ENCODE measurements around the gene CACNA1E.

The CACNA1E gene

DNA sequence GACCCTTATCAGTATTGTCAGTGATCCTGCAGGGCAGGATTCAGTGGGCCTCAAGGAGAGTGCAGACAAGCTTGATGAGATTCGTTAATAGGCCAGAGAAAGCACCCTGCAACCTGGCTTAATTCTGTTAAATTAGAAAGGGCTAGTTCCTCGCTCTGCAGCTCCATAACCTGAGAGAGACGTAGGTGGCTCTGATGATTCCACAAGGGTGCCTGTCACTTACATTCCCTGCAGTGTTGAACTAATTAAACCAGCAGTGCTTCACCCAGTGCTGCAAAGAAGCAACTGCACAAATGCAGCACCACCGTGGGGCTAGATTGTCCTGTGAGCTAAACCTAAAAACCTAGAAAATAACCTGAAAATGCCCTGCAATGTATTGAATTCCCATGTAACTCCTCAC is 270.8 kb downstream of the CACNA1E start:
- Histone ChIP-seq H3K9ac (ENCODE audit: low read length) (no peak overlapping the region), H3K27ac (ENCODE audit: low read length) (no peak overlapping the region), H3K36me3 (ENCODE audit: control insufficient read depth, low read depth, low read length) (no peaks in the 10 kb centered on the region), H3K4me1 (ENCODE audit: control insufficient read depth, low read depth, low read length) (no peaks in the 10 kb centered on the region), H3K9me3 (ENCODE audit: control insufficient read depth, low read depth, low read length) (no peaks in the 10 kb centered on the region), H3K4me3 (ENCODE audit: low read length) (no peak overlapping the region), H3K27me3 (ENCODE audit: control insufficient read depth, insufficient read depth, low read length) (no peaks in the 10 kb centered on the region)

DNA sequence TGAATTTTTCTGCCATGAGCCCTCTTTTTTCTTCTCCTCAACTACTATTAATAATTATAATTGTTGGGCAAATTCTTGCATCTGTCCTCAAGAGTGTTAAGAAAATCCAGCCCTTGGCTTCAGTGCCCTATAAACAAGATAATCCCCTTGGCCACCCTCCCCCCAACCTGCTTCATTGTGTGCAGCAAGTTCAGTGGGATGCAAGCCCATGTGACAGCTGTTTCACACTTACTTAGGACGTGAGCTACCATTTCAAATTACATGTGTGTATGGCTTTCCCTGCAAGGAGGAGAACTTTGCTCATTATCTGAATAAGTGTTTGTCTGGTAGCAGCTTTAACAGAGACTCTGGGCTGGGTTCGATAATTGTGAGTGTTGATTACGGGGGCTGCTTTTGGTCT is 276.2 kb downstream of the CACNA1E start:
- no peak overlapping the region for H3K9ac ChIP-seq (ENCODE audit: low read length)
- no peaks in the 10 kb centered on the region for H3K27me3 ChIP-seq (ENCODE audit: control insufficient read depth, insufficient read depth, low read length)

DNA sequence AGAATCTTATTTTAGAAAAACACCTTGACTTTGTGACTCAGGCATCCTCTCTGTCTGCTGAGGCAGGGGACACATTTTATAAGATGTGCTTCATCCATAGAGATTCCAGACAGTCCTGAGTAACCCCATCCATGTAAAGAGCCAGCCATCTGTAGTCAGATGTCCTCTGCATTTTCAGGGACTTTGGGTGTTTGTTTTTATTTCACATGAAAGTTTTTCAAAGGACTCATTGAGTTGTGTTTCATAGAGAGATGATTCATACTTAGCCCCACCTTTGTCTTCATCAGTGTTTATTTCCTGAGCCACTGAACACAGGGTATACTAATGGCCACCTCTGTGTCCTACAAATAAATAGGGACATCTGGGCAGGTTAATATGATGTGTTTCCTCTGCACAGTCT is 280.4 kb downstream of the CACNA1E start:
- no peak overlapping the region for H3K27ac ChIP-seq (ENCODE audit: low read length)
- no peak overlapping the region for H3K4me3 ChIP-seq (ENCODE audit: low read length)
- H3K27me3 ChIP-seq (ENCODE audit: control insufficient read depth, insufficient read depth, low read length) = no peaks in the 10 kb centered on the region
- H3K4me1 ChIP-seq (ENCODE audit: control insufficient read depth, low read depth, low read length) = no peaks in the 10 kb centered on the region
- no peaks in the 10 kb centered on the region for H3K36me3 ChIP-seq (ENCODE audit: control insufficient read depth, low read depth, low read length)
- no peaks in the 10 kb centered on the region for H3K9me3 ChIP-seq (ENCODE audit: control insufficient read depth, low read depth, low read length)
- H3K9ac ChIP-seq (ENCODE audit: low read length) = no peak overlapping the region

More for the DNA sequence above, 276.2 kb downstream of the CACNA1E start:
- no peaks in the 10 kb centered on the region for H3K9me3 ChIP-seq (ENCODE audit: control insufficient read depth, low read depth, low read length)
- no peaks in the 10 kb centered on the region for H3K4me1 ChIP-seq (ENCODE audit: control insufficient read depth, low read depth, low read length)
- no peak overlapping the region for H3K27ac ChIP-seq (ENCODE audit: low read length)
- no peaks in the 10 kb centered on the region for H3K36me3 ChIP-seq (ENCODE audit: control insufficient read depth, low read depth, low read length)
- H3K4me3 ChIP-seq (ENCODE audit: low read length) = no peak overlapping the region

DNA sequence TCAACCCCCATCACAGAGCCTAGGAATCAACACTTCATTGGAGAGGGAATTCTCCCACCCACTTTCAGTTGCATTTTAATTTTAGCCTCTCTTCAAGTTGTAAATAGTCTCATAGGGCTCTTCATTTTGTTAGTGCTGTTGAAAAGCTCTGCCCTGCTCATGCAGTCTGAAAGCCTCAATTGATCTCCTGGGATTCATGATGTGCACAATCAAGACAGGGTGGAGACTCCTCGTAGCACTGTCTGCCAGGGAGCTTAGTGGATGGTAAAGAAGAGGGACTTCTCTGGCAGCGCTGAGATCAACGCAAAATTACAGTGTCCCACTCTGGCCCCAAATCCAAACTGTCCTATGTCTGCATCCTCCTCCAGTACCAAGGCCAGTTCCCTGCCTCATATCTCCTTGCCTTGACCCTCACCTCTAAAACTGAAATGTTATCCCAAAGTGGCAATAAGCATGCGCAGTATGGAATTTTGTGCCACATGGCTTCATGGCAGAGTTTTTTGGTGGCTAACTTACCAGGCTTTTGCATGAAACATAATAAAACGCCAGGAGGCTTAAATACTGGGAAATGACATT is 282.2 kb downstream of the CACNA1E start:
- no peak overlapping the region for H3K9ac ChIP-seq (ENCODE audit: low read length)
- no peaks in the 10 kb centered on the region for H3K9me3 ChIP-seq (ENCODE audit: control insufficient read depth, low read depth, low read length)

DNA sequence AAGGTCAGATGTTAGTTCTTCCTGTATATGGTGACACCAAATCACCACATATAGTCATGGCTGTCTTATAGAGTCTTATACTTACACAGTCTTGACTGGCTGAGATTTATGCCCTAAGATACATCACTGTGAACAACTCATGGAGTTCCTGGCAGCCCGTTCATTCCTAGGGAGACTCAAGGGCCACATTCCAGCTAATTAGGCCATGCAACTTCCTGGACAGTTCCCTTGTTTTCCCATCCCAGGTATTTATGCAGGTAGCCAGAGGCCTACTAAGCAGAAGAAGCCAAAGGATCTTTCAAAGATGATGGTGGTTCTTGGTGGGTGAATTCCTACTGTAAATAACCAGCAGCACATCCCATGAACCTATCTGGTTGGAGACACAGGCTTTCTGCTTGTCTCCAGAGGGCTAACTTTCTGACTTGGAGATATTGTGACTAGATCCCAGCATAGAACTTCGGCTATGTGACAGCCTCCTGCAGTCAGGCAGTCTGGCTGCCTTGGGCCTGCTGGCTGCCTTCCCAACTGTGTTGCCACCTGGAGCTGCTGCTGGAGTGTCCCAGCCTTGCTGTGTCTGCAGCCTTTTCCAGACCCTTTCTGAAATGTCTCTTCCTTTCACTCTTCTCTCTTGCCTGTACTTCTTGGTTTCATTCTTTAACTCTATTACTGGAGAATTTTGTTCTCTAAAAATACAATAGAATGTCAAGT is 283.8 kb downstream of the CACNA1E start:
- no peaks in the 10 kb centered on the region for H3K9me3 ChIP-seq (ENCODE audit: control insufficient read depth, low read depth, low read length)
- no peaks in the 10 kb centered on the region for H3K27me3 ChIP-seq (ENCODE audit: control insufficient read depth, insufficient read depth, low read length)
- H3K4me3 ChIP-seq (ENCODE audit: low read length) = no peak overlapping the region
- no peaks in the 10 kb centered on the region for H3K4me1 ChIP-seq (ENCODE audit: control insufficient read depth, low read depth, low read length)
- H3K27ac ChIP-seq (ENCODE audit: low read length) = no peak overlapping the region
- no peaks in the 10 kb centered on the region for H3K36me3 ChIP-seq (ENCODE audit: control insufficient read depth, low read depth, low read length)
- no peak overlapping the region for H3K9ac ChIP-seq (ENCODE audit: low read length)

More for the DNA sequence above, 282.2 kb downstream of the CACNA1E start:
- H3K36me3 ChIP-seq (ENCODE audit: control insufficient read depth, low read depth, low read length) = no peaks in the 10 kb centered on the region
- no peaks in the 10 kb centered on the region for H3K4me1 ChIP-seq (ENCODE audit: control insufficient read depth, low read depth, low read length)
- no peak overlapping the region for H3K27ac ChIP-seq (ENCODE audit: low read length)
- no peaks in the 10 kb centered on the region for H3K27me3 ChIP-seq (ENCODE audit: control insufficient read depth, insufficient read depth, low read length)
- no peak overlapping the region for H3K4me3 ChIP-seq (ENCODE audit: low read length)

DNA sequence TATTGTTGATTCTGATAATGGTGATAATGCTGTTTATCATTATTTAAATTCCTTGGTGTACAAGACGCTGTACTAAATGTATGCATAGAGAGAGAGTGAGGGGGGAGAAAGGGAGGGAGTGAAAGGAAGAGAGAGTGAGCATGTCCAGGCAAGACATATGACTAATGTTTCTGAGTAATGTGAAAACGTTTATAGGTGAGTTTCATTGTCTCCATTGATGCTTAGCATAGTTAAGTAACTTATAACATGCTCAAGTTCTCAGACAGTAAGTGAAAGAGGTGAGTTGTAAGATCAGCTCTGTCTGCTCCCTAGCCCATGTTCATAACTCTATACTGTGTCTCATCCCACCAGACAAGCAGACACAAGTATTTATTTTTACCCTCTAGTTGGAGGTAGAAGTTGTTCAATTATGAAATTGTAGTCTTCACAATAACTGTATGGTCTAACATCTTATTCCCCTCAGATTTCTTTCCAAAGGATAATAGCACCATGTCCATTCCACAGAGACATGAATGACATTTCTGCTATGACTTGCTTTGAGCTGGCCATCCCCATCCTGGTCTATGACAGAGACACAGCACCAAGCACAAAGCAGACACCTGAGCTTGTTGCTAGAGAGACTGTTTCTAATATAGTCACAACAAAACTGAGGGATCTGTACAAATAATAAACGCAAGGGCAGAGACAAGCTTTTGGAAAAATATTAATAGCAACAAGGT is 285.1 kb downstream of the CACNA1E start:
- Histone ChIP-seq H3K9ac (ENCODE audit: low read length) (no peak overlapping the region), H3K9me3 (ENCODE audit: control insufficient read depth, low read depth, low read length) (no peaks in the 10 kb centered on the region), H3K4me1 (ENCODE audit: control insufficient read depth, low read depth, low read length) (no peaks in the 10 kb centered on the region), H3K27me3 (ENCODE audit: control insufficient read depth, insufficient read depth, low read length) (no peaks in the 10 kb centered on the region), H3K36me3 (ENCODE audit: control insufficient read depth, low read depth, low read length) (no peaks in the 10 kb centered on the region), H3K27ac (ENCODE audit: low read length) (no peak overlapping the region), H3K4me3 (ENCODE audit: low read length) (no peak overlapping the region)

DNA sequence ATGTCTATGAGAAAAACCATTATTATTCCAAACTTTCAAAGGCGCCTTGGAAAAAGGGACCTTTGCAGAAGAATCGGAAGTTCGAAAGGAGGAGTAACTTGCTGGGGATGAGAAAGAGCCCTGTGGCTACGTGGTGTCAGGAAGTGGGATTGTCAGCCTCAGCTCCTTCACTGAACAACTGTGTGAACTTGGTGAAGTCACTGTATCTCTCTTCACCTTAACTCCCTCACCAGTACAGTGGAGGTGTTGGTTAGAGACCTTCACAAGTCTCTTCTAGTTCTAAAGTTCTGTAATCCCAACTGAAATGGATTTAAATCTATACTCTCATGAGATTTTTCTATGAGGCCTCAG is 285.6 kb downstream of the CACNA1E start:
- Histone ChIP-seq H3K27ac (ENCODE audit: low read length) (no peak overlapping the region), H3K9ac (ENCODE audit: low read length) (no peak overlapping the region), H3K36me3 (ENCODE audit: control insufficient read depth, low read depth, low read length) (no peaks in the 10 kb centered on the region), H3K4me3 (ENCODE audit: low read length) (no peak overlapping the region), H3K4me1 (ENCODE audit: control insufficient read depth, low read depth, low read length) (no peaks in the 10 kb centered on the region), H3K27me3 (ENCODE audit: control insufficient read depth, insufficient read depth, low read length) (no peaks in the 10 kb centered on the region), H3K9me3 (ENCODE audit: control insufficient read depth, low read depth, low read length) (no peaks in the 10 kb centered on the region)

DNA sequence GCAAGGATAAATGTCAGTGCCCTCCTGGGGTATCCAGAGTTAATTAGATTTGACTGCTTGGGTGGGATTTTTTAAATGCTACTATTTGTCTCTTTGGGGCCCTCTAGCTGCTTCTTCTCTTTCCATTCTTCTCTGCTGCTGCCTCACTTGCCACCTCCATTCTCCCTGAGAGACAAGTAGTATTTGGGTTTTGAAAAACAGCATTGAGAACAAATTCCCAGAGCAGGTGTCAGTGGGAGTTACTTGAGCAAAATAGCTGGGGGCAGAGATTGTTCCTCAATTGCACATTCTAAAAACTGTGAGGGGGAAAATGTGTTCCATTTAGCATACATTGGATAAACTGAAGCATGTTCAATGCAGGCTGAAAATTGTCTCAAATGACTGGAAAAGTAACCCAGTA is 286.5 kb downstream of the CACNA1E start:
- Histone ChIP-seq H3K4me1 (ENCODE audit: control insufficient read depth, low read depth, low read length) (no peaks in the 10 kb centered on the region), H3K9ac (ENCODE audit: low read length) (no peak overlapping the region), H3K4me3 (ENCODE audit: low read length) (no peak overlapping the region), H3K9me3 (ENCODE audit: control insufficient read depth, low read depth, low read length) (no peaks in the 10 kb centered on the region), H3K27ac (ENCODE audit: low read length) (no peak overlapping the region), H3K36me3 (ENCODE audit: control insufficient read depth, low read depth, low read length) (no peaks in the 10 kb centered on the region), H3K27me3 (ENCODE audit: control insufficient read depth, insufficient read depth, low read length) (no peaks in the 10 kb centered on the region)

DNA sequence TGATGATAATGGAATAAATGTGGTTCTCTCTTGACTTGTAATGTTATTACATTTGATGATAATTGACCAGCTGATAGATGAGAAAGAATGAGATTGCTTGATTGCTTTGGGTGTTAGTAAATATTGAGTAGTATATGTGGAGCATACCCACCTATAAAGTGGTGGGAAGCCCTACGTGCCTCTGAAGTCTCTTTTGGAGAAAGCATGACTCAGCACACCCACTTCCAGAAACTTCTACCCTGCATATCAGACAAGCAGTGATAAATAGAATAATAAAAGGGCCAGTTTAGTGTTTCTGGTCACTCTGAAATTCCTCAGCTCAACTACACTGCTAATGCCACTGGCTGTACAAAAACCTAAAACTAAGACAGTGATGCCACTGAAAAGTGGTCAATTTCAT is 289.4 kb downstream of the CACNA1E start:
- no peaks in the 10 kb centered on the region for H3K9me3 ChIP-seq (ENCODE audit: control insufficient read depth, low read depth, low read length)
- H3K9ac ChIP-seq (ENCODE audit: low read length) = no peak overlapping the region
- no peaks in the 10 kb centered on the region for H3K4me1 ChIP-seq (ENCODE audit: control insufficient read depth, low read depth, low read length)
- no peak overlapping the region for H3K4me3 ChIP-seq (ENCODE audit: low read length)
- no peak overlapping the region for H3K27ac ChIP-seq (ENCODE audit: low read length)
- no peaks in the 10 kb centered on the region for H3K27me3 ChIP-seq (ENCODE audit: control insufficient read depth, insufficient read depth, low read length)
- H3K36me3 ChIP-seq (ENCODE audit: control insufficient read depth, low read depth, low read length) = no peaks in the 10 kb centered on the region

DNA sequence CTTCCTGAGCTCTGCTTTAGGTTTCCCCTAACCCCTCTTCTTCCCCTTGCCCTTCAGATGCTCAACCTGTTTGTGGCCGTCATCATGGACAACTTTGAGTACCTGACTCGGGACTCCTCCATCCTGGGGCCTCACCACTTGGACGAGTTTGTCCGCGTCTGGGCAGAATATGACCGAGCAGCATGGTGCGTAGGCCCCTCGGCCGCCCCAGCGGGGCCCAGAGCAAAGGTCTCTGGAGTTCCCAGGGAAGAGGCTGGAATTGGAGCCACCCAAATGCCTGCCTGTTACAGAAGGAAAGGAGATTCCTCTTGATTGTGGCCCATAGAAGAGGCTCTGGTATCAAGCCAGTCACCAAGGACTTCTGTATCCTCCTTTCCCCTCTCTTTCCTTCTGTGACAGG is 292.7 kb downstream of the CACNA1E start:
- Histone ChIP-seq H3K9ac (ENCODE audit: low read length) (no peak overlapping the region), H3K4me1 (ENCODE audit: control insufficient read depth, low read depth, low read length) (no peaks in the 10 kb centered on the region), H3K9me3 (ENCODE audit: control insufficient read depth, low read depth, low read length) (no peaks in the 10 kb centered on the region), H3K4me3 (ENCODE audit: low read length) (no peak overlapping the region), H3K27ac (ENCODE audit: low read length) (no peak overlapping the region), H3K27me3 (ENCODE audit: control insufficient read depth, insufficient read depth, low read length) (no peaks in the 10 kb centered on the region), H3K36me3 (ENCODE audit: control insufficient read depth, low read depth, low read length) (no peaks in the 10 kb centered on the region)

DNA sequence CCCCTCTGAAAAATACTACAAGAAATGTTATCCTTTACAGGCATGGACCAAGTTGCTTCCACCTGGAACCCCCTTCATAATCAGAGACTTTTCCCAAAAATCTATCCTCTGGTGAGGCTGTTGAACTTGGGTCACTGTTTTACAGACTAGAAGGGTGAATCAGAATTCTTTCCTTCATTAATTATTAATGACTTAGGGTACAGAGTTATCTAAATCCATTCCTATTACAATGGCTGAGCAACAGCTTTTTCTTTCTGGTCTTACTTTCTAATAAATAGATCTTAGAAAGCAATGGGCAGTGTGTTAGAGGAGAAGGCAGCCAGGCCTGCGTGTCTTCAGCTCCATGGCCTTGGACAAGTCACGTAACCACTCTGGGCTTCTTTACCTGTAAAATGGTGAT is 294.0 kb downstream of the CACNA1E start:
- Histone ChIP-seq H3K4me1 (ENCODE audit: control insufficient read depth, low read depth, low read length) (no peaks in the 10 kb centered on the region), H3K9me3 (ENCODE audit: control insufficient read depth, low read depth, low read length) (no peaks in the 10 kb centered on the region), H3K36me3 (ENCODE audit: control insufficient read depth, low read depth, low read length) (no peaks in the 10 kb centered on the region), H3K27ac (ENCODE audit: low read length) (no peak overlapping the region), H3K4me3 (ENCODE audit: low read length) (no peak overlapping the region), H3K9ac (ENCODE audit: low read length) (no peak overlapping the region), H3K27me3 (ENCODE audit: control insufficient read depth, insufficient read depth, low read length) (no peaks in the 10 kb centered on the region)

DNA sequence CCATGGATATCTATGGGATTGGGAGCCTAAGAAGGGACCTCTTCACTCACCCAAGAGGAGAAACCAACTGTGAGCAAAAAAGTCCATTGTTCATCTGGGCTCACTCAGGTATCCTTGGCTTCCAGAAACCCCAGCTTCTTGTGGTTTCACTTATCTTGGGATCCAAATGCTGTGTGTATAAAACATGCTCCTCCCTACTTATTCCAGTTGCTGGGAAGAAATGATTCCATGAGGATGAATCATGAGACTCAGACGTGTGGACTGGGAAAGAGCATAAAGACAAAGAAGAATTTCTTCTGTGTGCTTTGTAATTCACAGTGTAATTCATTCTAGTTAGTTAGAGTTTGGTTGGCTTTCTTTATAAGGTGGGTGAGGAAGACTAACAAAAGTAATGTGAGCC is 294.5 kb downstream of the CACNA1E start:
- Histone ChIP-seq H3K9me3 (ENCODE audit: control insufficient read depth, low read depth, low read length) (no peaks in the 10 kb centered on the region), H3K4me1 (ENCODE audit: control insufficient read depth, low read depth, low read length) (no peaks in the 10 kb centered on the region), H3K36me3 (ENCODE audit: control insufficient read depth, low read depth, low read length) (no peaks in the 10 kb centered on the region), H3K4me3 (ENCODE audit: low read length) (no peak overlapping the region), H3K27me3 (ENCODE audit: control insufficient read depth, insufficient read depth, low read length) (no peaks in the 10 kb centered on the region), H3K9ac (ENCODE audit: low read length) (no peak overlapping the region), H3K27ac (ENCODE audit: low read length) (no peak overlapping the region)
